Naive thymus-derived CD4-positive, alpha-beta T cell (primary cell): ENCODE results near the gene BTBD6. TPM values are rescaled to one million over a fixed set of nuclear protein-coding genes. Genes with fewer than 3 reads are reported as not detected.

ENCODE experiments used
- ATAC-seq: fragments of 150-1000 bp; cut with Tn5 transposase; 2 replicates; pipeline ENCODE4 v1.10.0; 2021; ENCODE audit warnings: mild to moderate bottlenecking, moderate library complexity
- CTCF ChIA-PET: fragments of 350-600 bp; sonication (Branson Sonifier 250); formaldehyde crosslinking; loops from one replicate; lab custom pipeline; 2021; ENCODE audit warnings: antibody characterized with exemption; lab: Charles Lee
- POLR2A ChIA-PET: fragments of 350-600 bp; sonication (Branson Sonifier 250); formaldehyde crosslinking; loops from one replicate; lab custom pipeline; 2021; ENCODE audit warnings: antibody characterized with exemption, inconsistent platforms; lab: Charles Lee
- DNase-seq, 9 donors: peaks; one replicate each; pipeline versions ENCODE4 v3.0.0 to v3.0.0-alpha.2; 2020 to 2022; ENCODE audit warnings: mixed read lengths in 1 of 9
- H3K27ac ChIP-seq: one replicate; pipeline ENCODE4 v1.7.0; 2013; ENCODE audit warnings: mild to moderate bottlenecking, low read depth, low read length, moderate library complexity
- H3K27me3 ChIP-seq, 2 donors: one replicate each; pipeline ENCODE4 v1.7.0; 2013; ENCODE audit warnings: low read length in 2 of 2, mild to moderate bottlenecking in 2 of 2, moderate library complexity in 2 of 2; ENCODE audit not compliant: control insufficient read depth in 2 of 2, insufficient read depth in 2 of 2
- H3K36me3 ChIP-seq, 3 experiments: 1 replicate in 2 of 3; 2 replicates in 1 of 3; pipeline ENCODE4 v1.7.0; 2013; ENCODE audit warnings: low read length in 3 of 3, mild to moderate bottlenecking in 3 of 3, moderate library complexity in 1 of 3; ENCODE audit not compliant: insufficient read depth in 3 of 3, control insufficient read depth in 2 of 3
- H3K4me1 ChIP-seq, 2 donors: one replicate each; pipeline ENCODE4 v1.7.0; 2013; ENCODE audit warnings: low read length in 2 of 2, mild to moderate bottlenecking in 2 of 2, moderate library complexity in 1 of 2; ENCODE audit not compliant: control insufficient read depth in 2 of 2, insufficient read depth in 2 of 2
- H3K4me3 ChIP-seq: 2 replicates; pipeline ENCODE4 v1.7.0; 2013; ENCODE audit warnings: mild to moderate bottlenecking, low read length
- H3K9me3 ChIP-seq, 3 experiments: 1 replicate in 2 of 3; 2 replicates in 1 of 3; pipeline ENCODE4 v1.7.0; 2013; ENCODE audit warnings: low read length in 3 of 3; ENCODE audit not compliant: control insufficient read depth in 2 of 3
- H3K27ac Mint-ChIP-seq, 9 donors: one replicate each; pipeline ENCODE4 v1.8.0; 2020 to 2022; ENCODE audit warnings: mixed read lengths in 9 of 9, mild to moderate bottlenecking in 8 of 9, moderate library complexity in 5 of 9, inconsistent platforms in 2 of 9
- H3K27me3 Mint-ChIP-seq, 5 donors: one replicate each; pipeline ENCODE4 v1.8.0; 2021 to 2022; ENCODE audit warnings: mixed read lengths in 5 of 5, mild to moderate bottlenecking in 1 of 5
- H3K36me3 Mint-ChIP-seq, 5 donors: one replicate each; pipeline ENCODE4 v1.8.0; 2020 to 2022; ENCODE audit warnings: mixed read lengths in 5 of 5, mild to moderate bottlenecking in 3 of 5, inconsistent platforms in 1 of 5
- H3K4me1 Mint-ChIP-seq, 7 donors: one replicate each; pipeline ENCODE4 v1.8.0; 2020 to 2022; ENCODE audit warnings: mixed read lengths in 7 of 7, mild to moderate bottlenecking in 3 of 7, inconsistent platforms in 1 of 7
- H3K4me3 Mint-ChIP-seq, 10 donors: one replicate each; pipeline ENCODE4 v1.8.0; 2020 to 2022; ENCODE audit warnings: mild to moderate bottlenecking in 10 of 10, mixed read lengths in 10 of 10, moderate library complexity in 6 of 10, inconsistent platforms in 2 of 10
- H3K9me3 Mint-ChIP-seq, 11 donors: one replicate each; pipeline ENCODE4 v1.8.0; 2020 to 2022; ENCODE audit warnings: mixed read lengths in 11 of 11, mild to moderate bottlenecking in 4 of 11, inconsistent platforms in 1 of 11, moderate library complexity in 1 of 11
- intact Hi-C, 2 donors: fragments of 100-400 bp; cut with micrococcal nuclease; formaldehyde crosslinking; loops; one replicate each; pipeline ENCODE4 v1.15.1; 2023
- polyA plus RNA-seq, 2 donors: library from polyadenylated mRNA; unstranded; fragments of 300-500 nt; fragmentation: Illumina TruSeq; gene quantifications; one replicate each; pipeline ENCODE4 v1.2.3, GENCODE V29; 2021
- total RNA-seq, 6 experiments: library from RNA in 5 of 6; stranded (reverse) in 5 of 6; gene quantifications; 1 replicate in 5 of 6; 2 replicates in 1 of 6; pipeline ENCODE4 v1.2.3 and lab custom pipeline; 2021 to 2026

BTBD6 gene
- total RNA-seq (10 to 100 TPM; 30.8 to 43.0 (median 40.1) TPM), polyA plus RNA-seq (1 to 10 TPM; 4.0 to 7.9 TPM), total RNA-seq (lab: John Stamatoyannopoulos, UW) (45.8 reads per million, percentile 69 among the genes with 10 or more reads in this experiment)

- Histone ChIP-seq H3K27me3 (no peaks in the 10 kb centered on the region), H3K4me1 (peaks cover 12 to 14% of the 10 kb centered on the region in 2 donors), H3K9me3 (no peaks in the 10 kb centered on the region), H3K27ac (peak within 1 kb of the TSS; percentile 79), H3K4me3 (peak within 1 kb of the TSS; percentile 73), H3K36me3 (peaks cover 0 to 42% (median 0%) of the 10 kb centered on the region in 3 experiments)
- Mint-ChIP-seq H3K4me3 (peak within 1 kb of the TSS; percentile 69 to 85 (median 80)), H3K27ac (peak within 1 kb of the TSS in 8 of 9 donors; percentile 64 to 89 (median 82)), H3K4me1 (peaks cover 17 to 52% (median 31%) of the 10 kb centered on the region in 7 donors), H3K27me3 (no peaks in the 10 kb centered on the region), H3K36me3 (peaks cover 0 to 14% (median 0%) of the 10 kb centered on the region in 5 donors), H3K9me3 (no peaks in the 10 kb centered on the region)
- DNase-seq (peak; percentile 83 to 91 (median 88)), ATAC-seq (peak; percentile 94)
- intact Hi-C loops, result loop anchor here (1.0 to 10.0 kb wide), 3 partner anchors 45 to 53 kb away; partner anchors contain the start of gene BRF1 (in 1 of the 2)
- ChIA-PET CTCF (interaction anchor here (0.5 to 1.5 kb wide), 2 partner anchors 11 to 94 kb away, joined by 3 to 4 read pairs; no protein-coding TSS in a partner anchor), POLR2A (interaction anchor here (0.9 to 2.5 kb wide), 4 partner anchors 10 to 66 kb away, joined by 3 to 9 read pairs (median 3); partner anchors contain the start of genes BRF1 and PACS2)
Observed at GRCh38 chr14:105248368-105249181, at the start of gene BTBD6. Gene BTBD6, plus strand, starts transcription at chr14:105248533. Its CDS starts 179 bp downstream, at chr14:105248712.

- H3K27ac ChIP-seq, result no peak overlapping the region
- ATAC-seq, result no peak
- no peak for DNase-seq
- H3K4me3 ChIP-seq, result no peak overlapping the region
- Mint-ChIP-seq H3K27me3 (peaks cover 16 to 50% (median 31%) of the 10 kb centered on the region in 5 donors), H3K9me3 (no peaks in the 10 kb centered on the region), H3K4me3 (peak overlapping the region in 2 of 10 donors; percentile 42 to 61), H3K27ac (peak overlapping the region in 2 of 9 donors; percentile 70 to 77), H3K4me1 (peaks cover 23 to 42% (median 29%) of the 10 kb centered on the region in 7 donors), H3K36me3 (no peaks in the 10 kb centered on the region)
- H3K9me3 ChIP-seq, result no peaks in the 10 kb centered on the region
- CTCF ChIA-PET, result no interaction called here
- peaks cover 4 to 56% of the 10 kb centered on the region in 2 donors for H3K4me1 ChIP-seq
- H3K27me3 ChIP-seq, result peaks cover 6% of the 10 kb centered on the region in 2 donors
- intact Hi-C loops, result no loop called here
- POLR2A ChIA-PET, result no interaction called here
- no peaks in the 10 kb centered on the region for H3K36me3 ChIP-seq
Observed at GRCh38 chr14:105198588-105198987, 49.7 kb upstream of the BTBD6 start.

- peak overlapping the region in 2 of 9 donors; percentile 42 to 62 for H3K27ac Mint-ChIP-seq
- H3K4me1 ChIP-seq, result peaks cover 4 to 51% of the 10 kb centered on the region in 2 donors
- H3K4me3 Mint-ChIP-seq, result peak overlapping the region in 2 of 10 donors; percentile 42 to 61
- H3K4me3 ChIP-seq, result no peak overlapping the region
- peaks cover 16 to 46% (median 31%) of the 10 kb centered on the region in 5 donors for H3K27me3 Mint-ChIP-seq
- H3K4me1 Mint-ChIP-seq, result peaks cover 19 to 37% (median 25%) of the 10 kb centered on the region in 7 donors
- intact Hi-C loops, result no loop called here
- no peaks in the 10 kb centered on the region for H3K9me3 ChIP-seq
- ChIA-PET POLR2A (no interaction called here), CTCF (no interaction called here)
- no peak for DNase-seq
- H3K27ac ChIP-seq, result no peak overlapping the region
- no peaks in the 10 kb centered on the region for H3K9me3 Mint-ChIP-seq
- H3K36me3 ChIP-seq, result no peaks in the 10 kb centered on the region
- peaks cover 6% of the 10 kb centered on the region in 2 donors for H3K27me3 ChIP-seq
- H3K36me3 Mint-ChIP-seq, result no peaks in the 10 kb centered on the region
- ATAC-seq, result no peak
Observed at GRCh38 chr14:105199093-105199492, 49.2 kb upstream of the BTBD6 start.

- ChIA-PET POLR2A (no interaction called here), CTCF (interaction anchor here (0.6 kb wide), 1 partner anchor 162 kb away, joined by 4 read pairs; no protein-coding TSS in a partner anchor)
- peaks cover 10 to 40% (median 26%) of the 10 kb centered on the region in 5 donors for H3K27me3 Mint-ChIP-seq
- H3K4me3 Mint-ChIP-seq, result peak overlapping the region in 1 of 10 donors; percentile 11
- no peaks in the 10 kb centered on the region for H3K9me3 ChIP-seq
- no peak for ATAC-seq
- no peak for DNase-seq
- peak overlapping the region in 1 of 9 donors; percentile 13 for H3K27ac Mint-ChIP-seq
- H3K27me3 ChIP-seq, result peaks cover 6% of the 10 kb centered on the region in 2 donors
- intact Hi-C loops, result loop anchor here in 1 of 2 donors (5.0 kb wide), 1 partner anchor 108 kb away; no protein-coding TSS in a partner anchor
- no peak overlapping the region for H3K4me3 ChIP-seq
- peaks cover 4 to 41% of the 10 kb centered on the region in 2 donors for H3K4me1 ChIP-seq
- H3K36me3 ChIP-seq, result no peaks in the 10 kb centered on the region
- H3K36me3 Mint-ChIP-seq, result no peaks in the 10 kb centered on the region
- no peaks in the 10 kb centered on the region for H3K9me3 Mint-ChIP-seq
- no peak overlapping the region for H3K27ac ChIP-seq
- H3K4me1 Mint-ChIP-seq, result peaks cover 13 to 28% (median 18%) of the 10 kb centered on the region in 7 donors
Observed at GRCh38 chr14:105200074-105200473, 48.3 kb upstream of the BTBD6 start.

- CTCF ChIA-PET, result interaction anchor here (0.6 kb wide), 1 partner anchor 162 kb away, joined by 4 read pairs; no protein-coding TSS in a partner anchor
- no peaks in the 10 kb centered on the region for H3K36me3 ChIP-seq
- H3K4me3 Mint-ChIP-seq, result peak overlapping the region in 1 of 10 donors; percentile 11
- POLR2A ChIA-PET, result no interaction called here
- H3K36me3 Mint-ChIP-seq, result no peaks in the 10 kb centered on the region
- DNase-seq, result no peak
- ATAC-seq, result no peak
- no peaks in the 10 kb centered on the region for H3K9me3 ChIP-seq
- H3K9me3 Mint-ChIP-seq, result no peaks in the 10 kb centered on the region
- peaks cover 9 to 35% (median 22%) of the 10 kb centered on the region in 5 donors for H3K27me3 Mint-ChIP-seq
- peaks cover 2 to 36% of the 10 kb centered on the region in 2 donors for H3K4me1 ChIP-seq
- H3K27ac ChIP-seq, result no peak overlapping the region
- H3K4me3 ChIP-seq, result no peak overlapping the region
- peaks cover 6% of the 10 kb centered on the region in 2 donors for H3K27me3 ChIP-seq
- peak overlapping the region in 1 of 9 donors; percentile 52 for H3K27ac Mint-ChIP-seq
- intact Hi-C loops, result loop anchor here in 1 of 2 donors (5.0 kb wide), 1 partner anchor 108 kb away; no protein-coding TSS in a partner anchor
- peaks cover 9 to 23% (median 16%) of the 10 kb centered on the region in 7 donors for H3K4me1 Mint-ChIP-seq
Observed at GRCh38 chr14:105200641-105201040, 47.7 kb upstream of the BTBD6 start.
